ENCODE results near the gene ERN2.

DNA sequence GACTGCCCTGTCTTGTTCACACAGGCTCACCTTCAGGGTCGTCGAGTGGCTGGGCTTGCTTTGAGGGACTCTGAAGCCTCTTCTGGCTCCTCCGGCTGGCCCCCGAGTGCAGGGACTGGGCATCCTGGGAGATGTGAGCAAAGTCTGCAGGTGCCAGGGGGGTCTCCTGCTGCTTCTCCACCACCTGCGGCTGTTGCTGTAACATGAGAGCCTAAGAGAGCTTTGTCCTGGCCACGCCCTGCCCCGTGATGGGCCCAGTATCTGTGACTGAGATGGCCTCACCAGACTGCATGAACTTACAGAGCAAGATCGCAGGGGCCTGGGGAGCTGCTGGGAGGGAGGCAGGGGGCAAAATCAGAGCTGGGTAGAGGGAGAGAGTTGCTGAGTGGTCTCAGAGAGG is 12.5 kb downstream of the ERN2 start:
- TF ChIP-seq, protein P1, sequence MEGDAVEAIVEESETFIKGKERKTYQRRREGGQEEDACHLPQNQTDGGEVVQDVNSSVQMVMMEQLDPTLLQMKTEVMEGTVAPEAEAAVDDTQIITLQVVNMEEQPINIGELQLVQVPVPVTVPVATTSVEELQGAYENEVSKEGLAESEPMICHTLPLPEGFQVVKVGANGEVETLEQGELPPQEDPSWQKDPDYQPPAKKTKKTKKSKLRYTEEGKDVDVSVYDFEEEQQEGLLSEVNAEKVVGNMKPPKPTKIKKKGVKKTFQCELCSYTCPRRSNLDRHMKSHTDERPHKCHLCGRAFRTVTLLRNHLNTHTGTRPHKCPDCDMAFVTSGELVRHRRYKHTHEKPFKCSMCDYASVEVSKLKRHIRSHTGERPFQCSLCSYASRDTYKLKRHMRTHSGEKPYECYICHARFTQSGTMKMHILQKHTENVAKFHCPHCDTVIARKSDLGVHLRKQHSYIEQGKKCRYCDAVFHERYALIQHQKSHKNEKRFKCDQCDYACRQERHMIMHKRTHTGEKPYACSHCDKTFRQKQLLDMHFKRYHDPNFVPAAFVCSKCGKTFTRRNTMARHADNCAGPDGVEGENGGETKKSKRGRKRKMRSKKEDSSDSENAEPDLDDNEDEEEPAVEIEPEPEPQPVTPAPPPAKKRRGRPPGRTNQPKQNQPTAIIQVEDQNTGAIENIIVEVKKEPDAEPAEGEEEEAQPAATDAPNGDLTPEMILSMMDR (IDR thresholded peaks at IDR 0.05; ENCODE audit: low read length) = no peak
- no peak for TF ChIP-seq EZH2phosphoT487 (IDR thresholded peaks at IDR 0.05; ENCODE audit: low read length)

Data from MM.1S (cell line).